Mesenchymal stem cell (in vitro differentiated cells and primary cell): ENCODE measurements around the gene CLN6.

Experiments
- DNase-seq: peaks from one replicate; pipeline ENCODE4 v3.0.0-alpha.2; 2013
- H2AFZ ChIP-seq: one replicate; pipeline ENCODE4 v1.6.1; 2013; ENCODE audit warnings: low read depth, mild to moderate bottlenecking, control low read depth, inconsistent platforms, low read length, moderate library complexity
- H2AK5ac ChIP-seq: 2 replicates; pipeline ENCODE4 v1.6.1; 2013; ENCODE audit warnings: low read length, moderate library complexity, mild to moderate bottlenecking, inconsistent platforms; ENCODE audit not compliant: severe bottlenecking
- H2BK120ac ChIP-seq: one replicate; pipeline ENCODE4 v1.6.1; 2013; ENCODE audit warnings: low read depth, mild to moderate bottlenecking, inconsistent platforms, low read length, moderate library complexity
- H2BK12ac ChIP-seq, 2 experiments: one replicate each; pipeline ENCODE4 v1.6.1; 2013; ENCODE audit warnings: inconsistent platforms in 2 of 2, low read length in 2 of 2, mild to moderate bottlenecking in 2 of 2, moderate library complexity in 2 of 2, control low read depth in 1 of 2
- H2BK15ac ChIP-seq: one replicate; pipeline ENCODE4 v1.6.1; 2013; ENCODE audit warnings: mild to moderate bottlenecking, low read depth, inconsistent platforms; ENCODE audit not compliant: poor library complexity, severe bottlenecking
- H2BK5ac ChIP-seq: 2 replicates; pipeline ENCODE4 v1.6.1; 2013; ENCODE audit warnings: low read depth, mild to moderate bottlenecking, low read length, control low read depth, inconsistent platforms; ENCODE audit not compliant: poor library complexity, severe bottlenecking
- H3K14ac ChIP-seq, 2 experiments: one replicate each; pipeline ENCODE4 v1.6.1; 2013; ENCODE audit warnings: inconsistent platforms in 2 of 2, low read length in 2 of 2, control low read depth in 1 of 2, mild to moderate bottlenecking in 1 of 2, moderate library complexity in 1 of 2
- H3K18ac ChIP-seq, 2 experiments: one replicate each; pipeline ENCODE4 v1.6.1; 2013; ENCODE audit warnings: inconsistent platforms in 2 of 2, low read length in 2 of 2, control low read depth in 1 of 2, low read depth in 1 of 2, mild to moderate bottlenecking in 1 of 2
- H3K23ac ChIP-seq, 2 experiments: one replicate each; pipeline ENCODE4 v1.6.1; 2013; ENCODE audit warnings: inconsistent platforms in 2 of 2, low read length in 2 of 2, mild to moderate bottlenecking in 2 of 2, moderate library complexity in 2 of 2, control low read depth in 1 of 2
- H3K27ac ChIP-seq: 2 replicates; pipeline ENCODE4 v1.5.1; 2013; ENCODE audit warnings: mild to moderate bottlenecking, moderate library complexity, low read length, control low read depth, inconsistent platforms; ENCODE audit not compliant: poor library complexity, severe bottlenecking
- H3K27me3 ChIP-seq, 2 experiments: 2 replicates each; pipeline versions ENCODE4 v1.6.1 to v1.7.0; 2013; ENCODE audit warnings: low read length in 2 of 2, mild to moderate bottlenecking in 2 of 2, moderate library complexity in 2 of 2, control low read depth in 1 of 2, inconsistent platforms in 1 of 2; ENCODE audit not compliant: control insufficient read depth in 1 of 2, insufficient read depth in 1 of 2
- H3K36me3 ChIP-seq, 2 experiments: 2 replicates each; pipeline versions ENCODE4 v1.6.1 to v1.7.0; 2013; ENCODE audit warnings: low read length in 2 of 2, control low read depth in 1 of 2, inconsistent platforms in 1 of 2, low read depth in 1 of 2, mild to moderate bottlenecking in 1 of 2; ENCODE audit not compliant: insufficient read depth in 2 of 2, control insufficient read depth in 1 of 2
- H3K4ac ChIP-seq, 2 experiments: one replicate each; pipeline ENCODE4 v1.6.1; 2013; ENCODE audit warnings: inconsistent platforms in 2 of 2, low read length in 2 of 2, mild to moderate bottlenecking in 2 of 2, moderate library complexity in 2 of 2, control low read depth in 1 of 2, low read depth in 1 of 2
- H3K4me1 ChIP-seq: 2 replicates; pipeline ENCODE4 v1.6.1; 2013; ENCODE audit warnings: low read depth, low read length, control low read depth; ENCODE audit not compliant: control insufficient read depth, insufficient read depth
- H3K4me2 ChIP-seq: 2 replicates; pipeline ENCODE4 v1.6.1; 2013; ENCODE audit warnings: low read length, mild to moderate bottlenecking, inconsistent platforms; ENCODE audit not compliant: poor library complexity, severe bottlenecking
- H3K4me3 ChIP-seq, 2 experiments: 2 replicates each; pipeline versions ENCODE4 v1.5.1 to v1.7.0; 2013; ENCODE audit warnings: low read length in 2 of 2, mild to moderate bottlenecking in 2 of 2, control low read depth in 1 of 2, low read depth in 1 of 2; ENCODE audit not compliant: insufficient read depth in 1 of 2
- H3K79me1 ChIP-seq: replicated peaks from 2 replicates; pipeline ENCODE4 v1.6.1; 2013; ENCODE audit warnings: mild to moderate bottlenecking, control low read depth, low read length, inconsistent platforms; ENCODE audit not compliant: poor library complexity, severe bottlenecking
- H3K9ac ChIP-seq: 2 replicates; pipeline ENCODE4 v1.7.0; 2013; ENCODE audit warnings: mild to moderate bottlenecking, low read length, moderate library complexity
- H3K9me3 ChIP-seq: 2 replicates; pipeline ENCODE4 v1.7.0; 2013; ENCODE audit warnings: mild to moderate bottlenecking, low read length; ENCODE audit not compliant: control insufficient read depth
- H4K8ac ChIP-seq: one replicate; pipeline ENCODE4 v1.6.1; 2013; ENCODE audit warnings: inconsistent platforms, mild to moderate bottlenecking, low read length, moderate library complexity
- H4K91ac ChIP-seq: one replicate; pipeline ENCODE4 v1.6.1; 2013; ENCODE audit warnings: mild to moderate bottlenecking, low read length, inconsistent platforms
- WGBS: methylation state at CpG from one replicate; pipeline ENCODE4 v1.1.7; 2013; ENCODE audit warnings: mixed read lengths; 5-methylcytosine and 5-hydroxymethylcytosine counted together

The CLN6 gene

GRCh38 chr15:68220489-68220888 is 9.0 kb downstream of the CLN6 start:
- Histone ChIP-seq H2AK5ac (no peak overlapping the region), H3K27me3 (no peaks in the 10 kb centered on the region), H3K79me1 (peaks cover 40% of the 10 kb centered on the region), H2AFZ (no peak overlapping the region), H2BK12ac (no peak overlapping the region), H4K91ac (no peak overlapping the region), H3K4me3 (no peak overlapping the region), H4K8ac (no peak overlapping the region), H3K18ac (no peak overlapping the region), H2BK120ac (no peak overlapping the region), H3K9ac (no peak overlapping the region), H3K36me3 (peaks cover 12 to 14% of the 10 kb centered on the region in 2 experiments), H3K23ac (no peak overlapping the region), H3K4me1 (peaks cover 3% of the 10 kb centered on the region), H3K4me2 (no peak overlapping the region), H3K14ac (no peak overlapping the region), H2BK15ac (no peak overlapping the region), H3K9me3 (no peaks in the 10 kb centered on the region), H3K4ac (no peak overlapping the region), H3K27ac (no peak overlapping the region), H2BK5ac (no peak overlapping the region)
- no peak for DNase-seq
- 100% methylated on average over 1 of the region's 2 CpGs for WGBS

- Histone ChIP-seq H3K27me3 (no peaks in the 10 kb centered on the region), H3K4me3 (no peak overlapping the region), H3K18ac (no peak overlapping the region), H3K27ac (no peak overlapping the region), H3K4me2 (no peak overlapping the region), H2BK12ac (no peak overlapping the region), H2BK120ac (no peak overlapping the region), H2BK5ac (no peak overlapping the region), H3K4ac (no peak overlapping the region), H3K9ac (no peak overlapping the region), H3K9me3 (no peaks in the 10 kb centered on the region), H2AFZ (no peak overlapping the region), H3K23ac (no peak overlapping the region), H3K14ac (no peak overlapping the region), H4K8ac (no peak overlapping the region), H2BK15ac (no peak overlapping the region), H3K36me3 (peaks cover 12 to 14% of the 10 kb centered on the region in 2 experiments), H4K91ac (no peak overlapping the region), H3K79me1 (peaks cover 44% of the 10 kb centered on the region), H2AK5ac (no peak overlapping the region), H3K4me1 (no peaks in the 10 kb centered on the region)
- 98% methylated on average over 9 of the region's 9 CpGs for WGBS
- DNase-seq, result no peak
These were observed 10.4 kb downstream of the CLN6 start for GRCh38 chr15:68218847-68219798.

GRCh38 chr15:68218331-68218730 is 11.2 kb downstream of the CLN6 start:
- H3K23ac ChIP-seq, result no peak overlapping the region
- no peak overlapping the region for H2BK15ac ChIP-seq
- no peak overlapping the region for H3K27ac ChIP-seq
- DNase-seq, result no peak
- no peak overlapping the region for H2BK5ac ChIP-seq
- H3K4me1 ChIP-seq, result no peaks in the 10 kb centered on the region
- no peak overlapping the region for H3K14ac ChIP-seq
- no peak overlapping the region for H3K18ac ChIP-seq
- no peaks in the 10 kb centered on the region for H3K27me3 ChIP-seq
- H4K91ac ChIP-seq, result no peak overlapping the region
- no peaks in the 10 kb centered on the region for H3K9me3 ChIP-seq
- no peak overlapping the region for H2BK120ac ChIP-seq
- no peak overlapping the region for H2AFZ ChIP-seq
- peaks cover 48% of the 10 kb centered on the region for H3K79me1 ChIP-seq
- H2BK12ac ChIP-seq, result no peak overlapping the region
- no peak overlapping the region for H3K9ac ChIP-seq
- H4K8ac ChIP-seq, result no peak overlapping the region
- no peak overlapping the region for H3K4ac ChIP-seq
- 98% methylated on average over 7 of the region's 8 CpGs for WGBS
- no peak overlapping the region for H3K4me3 ChIP-seq
- H3K36me3 ChIP-seq, result peaks cover 12 to 17% of the 10 kb centered on the region in 2 experiments
- H3K4me2 ChIP-seq, result no peak overlapping the region
- no peak overlapping the region for H2AK5ac ChIP-seq

GRCh38 chr15:68217341-68217740 is 12.2 kb downstream of the CLN6 start:
- Histone ChIP-seq H4K8ac (no peak overlapping the region), H3K36me3 (peaks cover 12 to 17% of the 10 kb centered on the region in 2 experiments), H3K14ac (no peak overlapping the region), H2AK5ac (no peak overlapping the region), H3K4ac (no peak overlapping the region), H4K91ac (no peak overlapping the region), H2AFZ (no peak overlapping the region), H3K27me3 (no peaks in the 10 kb centered on the region), H3K23ac (no peak overlapping the region), H2BK12ac (no peak overlapping the region), H3K4me2 (no peak overlapping the region), H3K27ac (no peak overlapping the region), H3K9ac (no peak overlapping the region), H2BK5ac (no peak overlapping the region), H3K4me1 (no peaks in the 10 kb centered on the region), H3K79me1 (peaks cover 44% of the 10 kb centered on the region), H2BK120ac (no peak overlapping the region), H2BK15ac (no peak overlapping the region), H3K4me3 (no peak overlapping the region), H3K18ac (no peak overlapping the region), H3K9me3 (no peaks in the 10 kb centered on the region)
- no peak for DNase-seq
- WGBS, result 90% methylated on average over 4 of the region's 4 CpGs
